Tibial artery (tissue), 4 donors: ENCODE results near the gene EFR3B.

Experiments used
- DNase-seq, 2 donors: peaks; one replicate each; pipeline ENCODE4 v3.0.0-alpha.2; 2019
- H3K27ac ChIP-seq, 2 donors: fragments of 200-600 bp; sonication (generic) in 1 of 2; 1 replicate in 1 of 2; 2 replicates in 1 of 2; pipeline ENCODE4 v1.5.1; 2018 to 2019; ENCODE audit warnings: mild to moderate bottlenecking in 1 of 2
- H3K27me3 ChIP-seq, 2 donors: fragments of 200-600 bp; sonication (generic) in 1 of 2; one replicate each; pipeline versions ENCODE4 v1.5.1 to v1.6.0; 2016 to 2019
- H3K36me3 ChIP-seq, 3 donors: fragments of 200-600 bp; sonication (generic) in 2 of 3; one replicate each; pipeline ENCODE4 v1.5.1; 2016 to 2019; ENCODE audit warnings: mild to moderate bottlenecking in 2 of 3
- H3K4me1 ChIP-seq, 4 donors: fragments of 200-600 bp; sonication (generic) in 2 of 4; 1 replicate in 3 of 4; 2 replicates in 1 of 4; pipeline ENCODE4 v1.5.1; 2016 to 2019
- H3K4me3 ChIP-seq, 2 donors: fragments of 200-600 bp; sonication (generic) in 1 of 2; 1 replicate in 1 of 2; 2 replicates in 1 of 2; pipeline ENCODE4 v1.5.1; 2018 to 2019; ENCODE audit warnings: mild to moderate bottlenecking in 2 of 2
- H3K9me3 ChIP-seq, 3 donors: fragments of 200-600 bp; sonication (generic) in 1 of 3; one replicate each; pipeline ENCODE4 v1.5.1; 2016 to 2019
- intact Hi-C: fragments of 100-400 bp; cut with DNase I; formaldehyde crosslinking; loops from one replicate; pipeline ENCODE4 v1.15.0; 2023; ENCODE audit warnings: low total_unique reads
- TF ChIP-seq, protein P1 (sequence below), 2 experiments: fragments of 200-600 bp in 1 of 2; fragments of 450-650 bp in 1 of 2; IDR thresholded peaks; one replicate each; pipeline ENCODE4 v1.5.1; 2017 to 2019; ENCODE audit warnings: antibody characterized with exemption in 2 of 2, mild to moderate bottlenecking in 1 of 2, moderate library complexity in 1 of 2

EFR3B gene

DNA sequence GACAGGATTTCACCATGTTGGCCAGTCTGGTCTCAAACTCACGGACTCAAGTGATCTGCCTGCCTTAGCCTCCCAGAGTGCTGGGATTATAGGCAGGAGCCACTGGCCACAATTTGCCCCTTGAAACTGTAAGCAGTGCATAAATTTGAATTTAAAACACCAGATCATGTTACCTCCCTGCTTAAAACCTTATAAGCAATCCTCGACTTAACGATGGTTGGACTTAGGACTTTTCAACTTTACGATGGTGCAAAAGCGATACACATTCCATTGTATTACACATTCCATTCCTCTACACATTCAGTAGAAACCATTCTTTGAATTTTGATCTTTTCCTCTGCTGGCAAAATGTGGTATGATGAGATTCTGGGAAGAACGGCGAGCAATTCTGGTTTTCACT is 23.2 kb upstream of the EFR3B start:
- Histone ChIP-seq H3K27me3 (no peaks in the 10 kb centered on the region), H3K9me3 (no peaks in the 10 kb centered on the region), H3K4me1 (no peaks in the 10 kb centered on the region), H3K4me3 (no peak overlapping the region), H3K36me3 (no peaks in the 10 kb centered on the region), H3K27ac (no peak overlapping the region)
- intact Hi-C loops = no loop called here
- no peak for DNase-seq
- TF ChIP-seq, protein P1, sequence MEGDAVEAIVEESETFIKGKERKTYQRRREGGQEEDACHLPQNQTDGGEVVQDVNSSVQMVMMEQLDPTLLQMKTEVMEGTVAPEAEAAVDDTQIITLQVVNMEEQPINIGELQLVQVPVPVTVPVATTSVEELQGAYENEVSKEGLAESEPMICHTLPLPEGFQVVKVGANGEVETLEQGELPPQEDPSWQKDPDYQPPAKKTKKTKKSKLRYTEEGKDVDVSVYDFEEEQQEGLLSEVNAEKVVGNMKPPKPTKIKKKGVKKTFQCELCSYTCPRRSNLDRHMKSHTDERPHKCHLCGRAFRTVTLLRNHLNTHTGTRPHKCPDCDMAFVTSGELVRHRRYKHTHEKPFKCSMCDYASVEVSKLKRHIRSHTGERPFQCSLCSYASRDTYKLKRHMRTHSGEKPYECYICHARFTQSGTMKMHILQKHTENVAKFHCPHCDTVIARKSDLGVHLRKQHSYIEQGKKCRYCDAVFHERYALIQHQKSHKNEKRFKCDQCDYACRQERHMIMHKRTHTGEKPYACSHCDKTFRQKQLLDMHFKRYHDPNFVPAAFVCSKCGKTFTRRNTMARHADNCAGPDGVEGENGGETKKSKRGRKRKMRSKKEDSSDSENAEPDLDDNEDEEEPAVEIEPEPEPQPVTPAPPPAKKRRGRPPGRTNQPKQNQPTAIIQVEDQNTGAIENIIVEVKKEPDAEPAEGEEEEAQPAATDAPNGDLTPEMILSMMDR (IDR thresholded peaks at IDR 0.05) = no peak

GRCh38 chr2:25021791-25022362 is 20.0 kb upstream of the EFR3B start:
- Histone ChIP-seq H3K27me3 (no peaks in the 10 kb centered on the region), H3K9me3 (no peaks in the 10 kb centered on the region), H3K27ac (no peak overlapping the region), H3K4me3 (no peak overlapping the region), H3K4me1 (no peaks in the 10 kb centered on the region), H3K36me3 (no peaks in the 10 kb centered on the region)
- TF ChIP-seq, protein P1 (IDR thresholded peaks at IDR 0.05) = no peak
- intact Hi-C loops = no loop called here
- DNase-seq = no peak

DNA sequence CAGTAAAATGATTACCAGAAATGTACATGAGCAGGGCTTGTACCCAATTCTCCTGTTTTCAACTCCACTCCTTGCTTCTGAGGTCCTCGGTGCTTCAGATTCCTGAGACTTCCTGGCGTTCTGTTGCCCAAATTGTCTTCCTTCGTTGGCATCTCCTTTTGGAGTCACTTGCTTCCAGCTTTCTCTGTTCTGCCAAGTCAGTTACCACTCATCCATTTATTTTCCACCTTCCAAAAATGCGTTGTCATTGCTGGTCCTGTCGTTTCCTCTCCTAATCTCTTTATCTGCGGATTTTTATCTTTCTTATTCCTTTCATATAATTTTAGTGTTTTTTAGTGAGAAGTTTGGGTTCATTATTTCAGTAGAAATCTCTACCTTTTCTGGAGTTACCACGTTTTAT is 18.5 kb upstream of the EFR3B start:
- DNase-seq = no peak
- intact Hi-C loops = no loop called here
- Histone ChIP-seq H3K9me3 (no peaks in the 10 kb centered on the region), H3K27me3 (no peaks in the 10 kb centered on the region), H3K4me3 (no peak overlapping the region), H3K4me1 (no peaks in the 10 kb centered on the region), H3K36me3 (no peaks in the 10 kb centered on the region), H3K27ac (no peak overlapping the region)
- TF ChIP-seq, protein P1 (IDR thresholded peaks at IDR 0.05) = no peak

GRCh38 chr2:25025229-25026007 is 16.5 kb upstream of the EFR3B start:
- Histone ChIP-seq H3K27me3 (no peaks in the 10 kb centered on the region), H3K9me3 (no peaks in the 10 kb centered on the region), H3K27ac (no peak overlapping the region), H3K4me1 (no peaks in the 10 kb centered on the region), H3K36me3 (no peaks in the 10 kb centered on the region), H3K4me3 (no peak overlapping the region)
- intact Hi-C loops = no loop called here
- DNase-seq = no peak
- TF ChIP-seq, protein P1 (IDR thresholded peaks at IDR 0.05) = no peak

- no peaks in the 10 kb centered on the region for H3K36me3 ChIP-seq
- TF ChIP-seq, protein P1 (IDR thresholded peaks at IDR 0.05) = no peak
- no peaks in the 10 kb centered on the region for H3K9me3 ChIP-seq
- no peaks in the 10 kb centered on the region for H3K4me1 ChIP-seq
- intact Hi-C loops = no loop called here
- no peak for DNase-seq
- H3K4me3 ChIP-seq = no peak overlapping the region
- no peaks in the 10 kb centered on the region for H3K27me3 ChIP-seq
- no peak overlapping the region for H3K27ac ChIP-seq
Observed at GRCh38 chr2:25026008-25026530, 15.8 kb upstream of the EFR3B start.
